ENCODE results near the gene TPD52L2. TPM values are rescaled to one million over a fixed set of nuclear protein-coding genes. Genes with fewer than 3 reads are reported as not detected.
"Not testable (repeated sequence)": the region's sequence is repeated elsewhere in the genome, so short reads cannot be mapped to it uniquely, and the experiment has no call there.

The TPD52L2 gene
- total and polyA plus RNA-seq, 2 donors: 53.7 to 132 TPM

- no peak for DNase-seq (ENCODE audit: extremely low spot score)
Measured at GRCh38 chr20:63843222-63843621, 21.8 kb upstream of the TPD52L2 start.

GRCh38 chr20:63843778-63844177 is 21.3 kb upstream of the TPD52L2 start:
- no peak for DNase-seq (ENCODE audit: extremely low spot score)
- Histone ChIP-seq H3K4me3 (ENCODE audit: low read depth, low read length) (no peak overlapping the region), H3K36me3 (ENCODE audit: insufficient read depth) (no peaks in the 10 kb centered on the region), H3K27ac (ENCODE audit: low read depth) (no peak overlapping the region), H3K4me1 (ENCODE audit: insufficient read depth) (no peaks in the 10 kb centered on the region)
- WGBS: 71% methylated on average over 16 of the region's 16 CpGs

More at GRCh38 chr20:63843222-63843621, 21.8 kb upstream of the TPD52L2 start:
- Histone ChIP-seq H3K27ac (ENCODE audit: low read depth) (no peak overlapping the region), H3K4me1 (ENCODE audit: insufficient read depth) (no peaks in the 10 kb centered on the region), H3K4me3 (ENCODE audit: low read depth, low read length) (no peak overlapping the region), H3K36me3 (ENCODE audit: insufficient read depth) (no peaks in the 10 kb centered on the region)
- 90% methylated on average over 12 of the region's 12 CpGs for WGBS

GRCh38 chr20:63844511-63844991 is 20.5 kb upstream of the TPD52L2 start:
- no peak for DNase-seq (ENCODE audit: extremely low spot score)
- no peaks in the 10 kb centered on the region for H3K4me1 ChIP-seq (ENCODE audit: insufficient read depth)
- no peak overlapping the region for H3K27ac ChIP-seq (ENCODE audit: low read depth)
- 75% methylated on average over 9 of the region's 9 CpGs for WGBS
- H3K36me3 ChIP-seq (ENCODE audit: insufficient read depth): no peaks in the 10 kb centered on the region
- no peak overlapping the region for H3K4me3 ChIP-seq (ENCODE audit: low read depth, low read length)

GRCh38 chr20:63846128-63846771 is 18.8 kb upstream of the TPD52L2 start:
- WGBS: 2% methylated on average over 24 of the region's 24 CpGs
- Histone ChIP-seq H3K4me1 (ENCODE audit: insufficient read depth) (no peaks in the 10 kb centered on the region), H3K27ac (ENCODE audit: low read depth) (peak overlapping the region; percentile 35), H3K4me3 (ENCODE audit: low read depth, low read length) (no peak overlapping the region), H3K36me3 (ENCODE audit: insufficient read depth) (no peaks in the 10 kb centered on the region)
- no peak for DNase-seq (ENCODE audit: extremely low spot score)

GRCh38 chr20:63846888-63847236 is 18.2 kb upstream of the TPD52L2 start:
- H3K4me3 ChIP-seq (ENCODE audit: low read depth, low read length): no peak overlapping the region
- DNase-seq (ENCODE audit: extremely low spot score): no peak
- WGBS: 38% methylated on average over 3 of the region's 3 CpGs
- no peak overlapping the region for H3K27ac ChIP-seq (ENCODE audit: low read depth)
- no peaks in the 10 kb centered on the region for H3K36me3 ChIP-seq (ENCODE audit: insufficient read depth)
- H3K4me1 ChIP-seq (ENCODE audit: insufficient read depth): no peaks in the 10 kb centered on the region

GRCh38 chr20:63847237-63848002 is 17.6 kb upstream of the TPD52L2 start:
- no peak for DNase-seq (ENCODE audit: extremely low spot score)
- no peaks in the 10 kb centered on the region for H3K4me1 ChIP-seq (ENCODE audit: insufficient read depth)
- H3K27ac ChIP-seq (ENCODE audit: low read depth): no peak overlapping the region
- no peaks in the 10 kb centered on the region for H3K36me3 ChIP-seq (ENCODE audit: insufficient read depth)
- H3K4me3 ChIP-seq (ENCODE audit: low read depth, low read length): no peak overlapping the region
- WGBS: 40% methylated on average over 16 of the region's 16 CpGs

GRCh38 chr20:63848003-63848911 is 16.8 kb upstream of the TPD52L2 start:
- DNase-seq (ENCODE audit: extremely low spot score): no peak
- Histone ChIP-seq H3K27ac (ENCODE audit: low read depth) (no peak overlapping the region), H3K36me3 (ENCODE audit: insufficient read depth) (no peaks in the 10 kb centered on the region), H3K4me3 (ENCODE audit: low read depth, low read length) (no peak overlapping the region), H3K4me1 (ENCODE audit: insufficient read depth) (no peaks in the 10 kb centered on the region)
- WGBS: 77% methylated on average over 28 of the region's 28 CpGs

GRCh38 chr20:63850689-63851547 is 14.2 kb upstream of the TPD52L2 start:
- no peak for DNase-seq (ENCODE audit: extremely low spot score)
- Histone ChIP-seq H3K4me3 (ENCODE audit: low read depth, low read length) (no peak overlapping the region), H3K36me3 (ENCODE audit: insufficient read depth) (no peaks in the 10 kb centered on the region), H3K27ac (ENCODE audit: low read depth) (no peak overlapping the region), H3K4me1 (ENCODE audit: insufficient read depth) (peaks cover 3% of the 10 kb centered on the region)
- 83% methylated on average over 27 of the region's 27 CpGs for WGBS

- WGBS: 92% methylated on average over 14 of the region's 14 CpGs
- not testable (repeated sequence) for H3K36me3 ChIP-seq (ENCODE audit: insufficient read depth); H3K4me3 ChIP-seq (ENCODE audit: low read depth, low read length); DNase-seq (ENCODE audit: extremely low spot score); H3K27ac ChIP-seq (ENCODE audit: low read depth); H3K4me1 ChIP-seq (ENCODE audit: insufficient read depth)
Measured at GRCh38 chr20:63851548-63851943, 13.5 kb upstream of the TPD52L2 start.

- H3K36me3 ChIP-seq (ENCODE audit: insufficient read depth); H3K4me3 ChIP-seq (ENCODE audit: low read depth, low read length); H3K4me1 ChIP-seq (ENCODE audit: insufficient read depth); DNase-seq (ENCODE audit: extremely low spot score); H3K27ac ChIP-seq (ENCODE audit: low read depth): not testable (repeated sequence)
- 68% methylated on average over 4 of the region's 4 CpGs for WGBS
Measured at GRCh38 chr20:63853733-63854068, 11.4 kb upstream of the TPD52L2 start.

GRCh38 chr20:63854069-63854765 is 10.9 kb upstream of the TPD52L2 start:
- Histone ChIP-seq H3K4me3 (ENCODE audit: low read depth, low read length) (no peak overlapping the region), H3K4me1 (ENCODE audit: insufficient read depth) (peaks cover 3% of the 10 kb centered on the region), H3K36me3 (ENCODE audit: insufficient read depth) (no peaks in the 10 kb centered on the region), H3K27ac (ENCODE audit: low read depth) (peak overlapping the region; percentile 66)
- DNase-seq (ENCODE audit: extremely low spot score): no peak
- 20% methylated on average over 17 of the region's 17 CpGs for WGBS

- peaks cover 3% of the 10 kb centered on the region for H3K4me1 ChIP-seq (ENCODE audit: insufficient read depth)
- no peaks in the 10 kb centered on the region for H3K36me3 ChIP-seq (ENCODE audit: insufficient read depth)
- DNase-seq (ENCODE audit: extremely low spot score): no peak
- 10% methylated on average over 26 of the region's 26 CpGs for WGBS
- H3K27ac ChIP-seq (ENCODE audit: low read depth): peak overlapping the region; percentile 66
- H3K4me3 ChIP-seq (ENCODE audit: low read depth, low read length): peak overlapping the region; percentile 7
Measured at GRCh38 chr20:63854766-63855362, 10.2 kb upstream of the TPD52L2 start.
